Stomach (tissue), 4 donors: Measurements from ENCODE around the gene AP1S3.

Source experiments
- POLR2A ChIP-seq, 4 donors: fragments of 450-650 bp; IDR thresholded peaks; one replicate each; pipeline ENCODE4 v1.6.1; 2016; ENCODE audit warnings: antibody characterized with exemption in 4 of 4, control low read depth in 2 of 4, mild to moderate bottlenecking in 1 of 4, moderate library complexity in 1 of 4
- TF ChIP-seq, protein P1 (sequence below), 7 experiments: fragments of 450-650 bp in 4 of 7; fragments of 200-600 bp in 3 of 7; sonication (generic) in 3 of 7; IDR thresholded peaks; one replicate each; pipeline ENCODE4 v1.5.1; 2016 to 2019; ENCODE audit warnings: antibody characterized with exemption in 7 of 7, control low read depth in 2 of 7, mild to moderate bottlenecking in 1 of 7

GRCh38 chr2:223835701-223836532, 1.5 kb downstream of the AP1S3 start:
- no peak for TF ChIP-seq POLR2A (IDR thresholded peaks at IDR 0.05)
- TF ChIP-seq, protein P1, sequence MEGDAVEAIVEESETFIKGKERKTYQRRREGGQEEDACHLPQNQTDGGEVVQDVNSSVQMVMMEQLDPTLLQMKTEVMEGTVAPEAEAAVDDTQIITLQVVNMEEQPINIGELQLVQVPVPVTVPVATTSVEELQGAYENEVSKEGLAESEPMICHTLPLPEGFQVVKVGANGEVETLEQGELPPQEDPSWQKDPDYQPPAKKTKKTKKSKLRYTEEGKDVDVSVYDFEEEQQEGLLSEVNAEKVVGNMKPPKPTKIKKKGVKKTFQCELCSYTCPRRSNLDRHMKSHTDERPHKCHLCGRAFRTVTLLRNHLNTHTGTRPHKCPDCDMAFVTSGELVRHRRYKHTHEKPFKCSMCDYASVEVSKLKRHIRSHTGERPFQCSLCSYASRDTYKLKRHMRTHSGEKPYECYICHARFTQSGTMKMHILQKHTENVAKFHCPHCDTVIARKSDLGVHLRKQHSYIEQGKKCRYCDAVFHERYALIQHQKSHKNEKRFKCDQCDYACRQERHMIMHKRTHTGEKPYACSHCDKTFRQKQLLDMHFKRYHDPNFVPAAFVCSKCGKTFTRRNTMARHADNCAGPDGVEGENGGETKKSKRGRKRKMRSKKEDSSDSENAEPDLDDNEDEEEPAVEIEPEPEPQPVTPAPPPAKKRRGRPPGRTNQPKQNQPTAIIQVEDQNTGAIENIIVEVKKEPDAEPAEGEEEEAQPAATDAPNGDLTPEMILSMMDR (IDR thresholded peaks at IDR 0.05), result no peak
